Brain microvascular endothelial cell (primary cell): ENCODE results near the gene SMIM35.

Source experiments
- DNase-seq: peaks from one replicate; pipeline ENCODE4 v3.0.0-alpha.2; 2020
- H3K27ac ChIP-seq: fragments of 250-450 bp; sonication (Bioruptor Pico); 2 replicates; pipeline ENCODE4 v1.5.1; 2020; ENCODE audit warnings: mild to moderate bottlenecking, moderate library complexity
- H3K27me3 ChIP-seq: fragments of 250-450 bp; sonication (Bioruptor Pico); replicated peaks from 2 replicates; pipeline ENCODE4 v1.5.1; 2020; ENCODE audit warnings: mild to moderate bottlenecking
- H3K36me3 ChIP-seq: fragments of 250-450 bp; sonication (Bioruptor Pico); replicated peaks from 2 replicates; pipeline ENCODE4 v1.5.1; 2020; ENCODE audit warnings: mild to moderate bottlenecking
- H3K4me3 ChIP-seq: 2 replicates; pipeline ENCODE4 v1.5.1; 2011; ENCODE audit warnings: low read depth, mild to moderate bottlenecking, control low read depth, low read length, moderate library complexity
- CTCF ChIP-seq: IDR thresholded peaks from 2 replicates; pipeline ENCODE4 v1.5.1; 2011; ENCODE audit warnings: low read depth, mild to moderate bottlenecking, moderate library complexity, low read length, control low read depth, inconsistent platforms; ENCODE audit errors: missing control alignments
- in situ Hi-C: cut with HindIII; loops from 2 replicates; pipeline ENCODE4 v1.10.0; 2017; ENCODE audit warnings: low sequenced_read_pairs, low pct_ligation_motif_present

SMIM35 gene

GRCh38 chr11:118086913-118087768 is at the start of gene SMIM35:
TSS of gene SMIM35 (minus strand) at chr11:118086963. CDS start at chr11:118086757, 206 bp downstream.
- no peaks in the 10 kb centered on the region for H3K27me3 ChIP-seq
- H3K27ac ChIP-seq, result no peak within 1 kb of the TSS
- no peak for TF ChIP-seq CTCF
- in situ Hi-C loops, result no loop called here
- no peak within 1 kb of the TSS for H3K4me3 ChIP-seq
- DNase-seq, result no peak
- no peaks in the 10 kb centered on the region for H3K36me3 ChIP-seq

- H3K36me3 ChIP-seq, result no peaks in the 10 kb centered on the region
- in situ Hi-C loops, result no loop called here
- H3K4me3 ChIP-seq, result no peak overlapping the region
- no peak for DNase-seq
- H3K27ac ChIP-seq, result no peak overlapping the region
- H3K27me3 ChIP-seq, result no peaks in the 10 kb centered on the region
- no peak for TF ChIP-seq CTCF
Measured at GRCh38 chr11:118136341-118136740, 49.6 kb upstream of the SMIM35 start.

DNA sequence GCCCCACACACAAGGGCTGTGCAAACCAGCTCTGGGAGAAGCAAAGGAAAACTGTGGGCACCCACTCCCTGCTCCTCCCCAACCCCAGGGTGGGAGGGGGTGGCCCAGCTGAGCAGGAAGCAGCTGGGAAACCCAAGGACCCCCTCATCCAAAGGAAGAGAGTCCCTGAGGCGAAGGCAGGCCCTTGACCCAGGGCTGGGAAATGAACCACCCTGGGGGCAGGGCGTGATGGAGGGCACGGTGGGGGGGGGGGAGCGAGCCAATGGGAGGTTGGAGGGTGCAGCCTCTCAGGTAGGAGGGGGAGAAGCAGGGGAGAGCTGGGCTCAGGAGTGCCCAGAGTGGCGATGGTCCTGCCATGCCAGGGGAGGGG is 49.0 kb upstream of the SMIM35 start:
- no peak for DNase-seq
- no peak overlapping the region for H3K27ac ChIP-seq
- in situ Hi-C loops, result no loop called here
- TF ChIP-seq CTCF, result no peak
- H3K36me3 ChIP-seq, result no peaks in the 10 kb centered on the region
- no peak overlapping the region for H3K4me3 ChIP-seq
- no peaks in the 10 kb centered on the region for H3K27me3 ChIP-seq

GRCh38 chr11:118135051-118135795 is 48.5 kb upstream of the SMIM35 start:
- in situ Hi-C loops, result no loop called here
- no peak overlapping the region for H3K4me3 ChIP-seq
- no peak overlapping the region for H3K27ac ChIP-seq
- no peak for DNase-seq
- H3K36me3 ChIP-seq, result no peaks in the 10 kb centered on the region
- TF ChIP-seq CTCF, result no peak
- H3K27me3 ChIP-seq, result no peaks in the 10 kb centered on the region

- in situ Hi-C loops, result no loop called here
- H3K27ac ChIP-seq, result no peak overlapping the region
- no peaks in the 10 kb centered on the region for H3K27me3 ChIP-seq
- DNase-seq, result no peak
- TF ChIP-seq CTCF, result no peak
- H3K36me3 ChIP-seq, result no peaks in the 10 kb centered on the region
- H3K4me3 ChIP-seq, result no peak overlapping the region
Measured at GRCh38 chr11:118133816-118134215, 47.1 kb upstream of the SMIM35 start.
